Measurements from ENCODE around the gene PGA5. TPM values are rescaled to one million over a fixed set of nuclear protein-coding genes. Genes with fewer than 3 reads are reported as not detected.
A peak's percentile ranks its signal among the peaks of the same experiment; 100 is the strongest.

The PGA5 gene
- total and polyA plus RNA-seq, 9 of the 15 experiments (the other 6 are each of a cell fraction or from before 2014, with no cell fraction given), result not detected

GRCh38 chr11:61281581-61282250 lies 40.7 kb downstream of the PGA5 start (continued):
- TF ChIP-seq REST (IDR thresholded peaks at IDR 0.05; ENCODE audit: borderline replicate concordance), result no peak
- TF ChIP-seq REST (CRISPR knock-in tag; IDR thresholded peaks at IDR 0.05; ENCODE audit: low read depth), result no peak
- no peak for TF ChIP-seq THRA (IDR thresholded peaks at IDR 0.05)
- TF ChIP-seq ATF3 (IDR thresholded peaks at IDR 0.05), result no peak
- TF ChIP-seq ATF3 (CRISPR knock-in tag; conservative IDR thresholded peaks at IDR 0.05), result no peak
- TF ChIP-seq NFE2 (IDR thresholded peaks at IDR 0.05; ENCODE audit: low read depth), result no peak
- peak; percentile 65 for TF ChIP-seq EGR1 (conservative IDR thresholded peaks at IDR 0.05)
- no peak for TF ChIP-seq RBM14 (IDR thresholded peaks at IDR 0.05; ENCODE audit: borderline replicate concordance, insufficient read depth, low read depth, low read length)
- TF ChIP-seq RFX5 (IDR thresholded peaks at IDR 0.05; ENCODE audit: low read depth, low read length), result no peak
- no peak for TF ChIP-seq SRSF7 (optimal IDR thresholded peaks at IDR 0.05; ENCODE audit: low read depth, low read length)
- TF ChIP-seq ZNF785 (CRISPR knock-in tag; IDR thresholded peaks at IDR 0.05), result no peak
- peak; percentile 52; the same call in 1 of the 2 replicates for TF ChIP-seq PHF8 (IDR thresholded peaks at IDR 0.05; ENCODE audit: borderline replicate concordance, low read length)
- no peak for TF ChIP-seq ZBTB49 (CRISPR knock-in tag; IDR thresholded peaks at IDR 0.05; ENCODE audit: borderline replicate concordance)

Measured in K562 (cell line).